Breast epithelium (tissue), 4 donors: ENCODE data around the gene SLC2A4RG. TPM values are rescaled to one million over a fixed set of nuclear protein-coding genes. Genes with fewer than 3 reads are reported as not detected.
"Not testable (repeated sequence)": the region's sequence is repeated elsewhere in the genome, so short reads cannot be mapped to it uniquely, and the experiment has no call there.

ENCODE experiments used
- DNase-seq, 2 donors: peaks; one replicate each; pipeline ENCODE4 v3.0.0-alpha.2; 2019; ENCODE audit warnings: low spot score in 2 of 2
- H3K27ac ChIP-seq, 2 donors: fragments of 200-600 bp; sonication (generic) in 1 of 2; one replicate each; pipeline ENCODE4 v1.5.1; 2016 to 2019; ENCODE audit warnings: mild to moderate bottlenecking in 1 of 2
- H3K27me3 ChIP-seq, 2 donors: fragments of 200-600 bp; sonication (generic) in 1 of 2; one replicate each; pipeline versions ENCODE4 v1.5.1 to v1.6.0; 2017 to 2019; ENCODE audit warnings: control low read depth in 1 of 2, mild to moderate bottlenecking in 1 of 2
- H3K36me3 ChIP-seq: fragments of 200-600 bp; one replicate; pipeline ENCODE4 v1.5.1; 2019
- H3K4me1 ChIP-seq, 2 donors: fragments of 200-600 bp; sonication (generic); one replicate each; pipeline ENCODE4 v1.5.1; 2016 to 2019; ENCODE audit warnings: control low read depth in 1 of 2
- H3K4me3 ChIP-seq, 3 donors: fragments of 200-600 bp; sonication (generic); 1 replicate in 2 of 3; 2 replicates in 1 of 3; pipeline ENCODE4 v1.5.1; 2016 to 2019; ENCODE audit warnings: mild to moderate bottlenecking in 3 of 3, moderate library complexity in 2 of 3
- H3K9me3 ChIP-seq, 2 donors: fragments of 200-600 bp; sonication (generic) in 1 of 2; one replicate each; pipeline ENCODE4 v1.5.1; 2016 to 2019; ENCODE audit warnings: control low read depth in 1 of 2
- CTCF ChIP-seq, 3 donors: fragments of 450-650 bp; IDR thresholded peaks; one replicate each; pipeline ENCODE4 v1.5.1; 2016 to 2017; ENCODE audit warnings: antibody characterized with exemption in 3 of 3, mild to moderate bottlenecking in 3 of 3, moderate library complexity in 3 of 3
- POLR2A ChIP-seq: fragments of 450-650 bp; IDR thresholded peaks from one replicate; pipeline ENCODE4 v1.6.1; 2016; ENCODE audit warnings: antibody characterized with exemption, mild to moderate bottlenecking, moderate library complexity
- POLR2AphosphoS5 ChIP-seq, 3 donors: sonication (generic); formaldehyde crosslinking; IDR thresholded peaks; one replicate each; pipeline ENCODE4 v1.6.1; 2017; ENCODE audit warnings: antibody characterized with exemption in 3 of 3
- intact Hi-C: fragments of 100-400 bp; cut with DNase I; formaldehyde crosslinking; loops from one replicate; pipeline ENCODE4 v1.15.1; 2023; ENCODE audit warnings: low total_unique reads
- total RNA-seq, 3 donors: library from RNA; depleted of rRNA; stranded (reverse); fragments of >200 nt; gene quantifications; one replicate each; pipeline ENCODE4 v1.1.0, GENCODE V29; 2016

The SLC2A4RG gene
- total RNA-seq, 3 donors from 2014 or later, result 22.9 to 58.9 (median 36.9) TPM

- intact Hi-C loops, result no loop called here
Observed at GRCh38 chr20:63712191-63712590, 27.4 kb upstream of the SLC2A4RG start.

GRCh38 chr20:63714858-63715257, 24.7 kb upstream of the SLC2A4RG start:
- no peak for TF ChIP-seq POLR2A
- no peak for TF ChIP-seq POLR2AphosphoS5 (IDR thresholded peaks at IDR 0.05)
- no peak for TF ChIP-seq CTCF (IDR thresholded peaks at IDR 0.05)
- H3K4me1 ChIP-seq, result no peaks in the 10 kb centered on the region
- H3K27me3 ChIP-seq, result no peaks in the 10 kb centered on the region
- no peak for DNase-seq
- H3K9me3 ChIP-seq, result peaks cover 16 to 25% of the 10 kb centered on the region in 2 donors
- H3K27ac ChIP-seq, result no peak overlapping the region
- no peak overlapping the region for H3K4me3 ChIP-seq
- intact Hi-C loops, result no loop called here
- no peaks in the 10 kb centered on the region for H3K36me3 ChIP-seq

More at GRCh38 chr20:63712191-63712590, 27.4 kb upstream of the SLC2A4RG start:
- peaks cover 0 to 7% of the 10 kb centered on the region in 2 donors for H3K4me1 ChIP-seq
- DNase-seq, result no peak
- no peaks in the 10 kb centered on the region for H3K36me3 ChIP-seq
- H3K27ac ChIP-seq, result no peak overlapping the region
- no peaks in the 10 kb centered on the region for H3K27me3 ChIP-seq
- no peak overlapping the region for H3K4me3 ChIP-seq
- peaks cover 10 to 13% of the 10 kb centered on the region in 2 donors for H3K9me3 ChIP-seq
- TF ChIP-seq CTCF (IDR thresholded peaks at IDR 0.05), result no peak
- TF ChIP-seq POLR2A, result no peak
- no peak for TF ChIP-seq POLR2AphosphoS5 (IDR thresholded peaks at IDR 0.05)

- Histone ChIP-seq H3K4me3 (no peak overlapping the region), H3K36me3 (no peaks in the 10 kb centered on the region), H3K9me3 (peaks cover 16 to 23% of the 10 kb centered on the region in 2 donors), H3K27ac (no peak overlapping the region), H3K27me3 (no peaks in the 10 kb centered on the region), H3K4me1 (no peaks in the 10 kb centered on the region)
- DNase-seq, result no peak
- intact Hi-C loops, result no loop called here
- no peak for TF ChIP-seq POLR2AphosphoS5 (IDR thresholded peaks at IDR 0.05)
- TF ChIP-seq POLR2A, result no peak
- no peak for TF ChIP-seq CTCF (IDR thresholded peaks at IDR 0.05)
Observed at GRCh38 chr20:63718996-63719395, 20.6 kb upstream of the SLC2A4RG start.

- H3K4me3 ChIP-seq, H3K27ac ChIP-seq, H3K27me3 ChIP-seq, H3K36me3 ChIP-seq, DNase-seq, H3K4me1 ChIP-seq, intact Hi-C loops: not testable (repeated sequence)
- H3K9me3 ChIP-seq, result peaks cover 16 to 25% of the 10 kb centered on the region in 2 donors
Observed at GRCh38 chr20:63722967-63723622, 16.5 kb upstream of the SLC2A4RG start.

- H3K27ac ChIP-seq, intact Hi-C loops, H3K27me3 ChIP-seq, H3K9me3 ChIP-seq, H3K36me3 ChIP-seq, H3K4me3 ChIP-seq, DNase-seq, H3K4me1 ChIP-seq: not testable (repeated sequence)
Observed at GRCh38 chr20:63730189-63730733, 9.3 kb upstream of the SLC2A4RG start.

- intact Hi-C loops, result no loop called here
- no peak for TF ChIP-seq POLR2A
- no peak for TF ChIP-seq POLR2AphosphoS5 (IDR thresholded peaks at IDR 0.05)
- TF ChIP-seq CTCF (IDR thresholded peaks at IDR 0.05), result no peak
- no peaks in the 10 kb centered on the region for H3K27me3 ChIP-seq
- no peak for DNase-seq
- H3K4me1 ChIP-seq, result no peaks in the 10 kb centered on the region
- no peak overlapping the region for H3K4me3 ChIP-seq
- no peak overlapping the region for H3K27ac ChIP-seq
- no peaks in the 10 kb centered on the region for H3K36me3 ChIP-seq
- H3K9me3 ChIP-seq, result no peaks in the 10 kb centered on the region
Observed at GRCh38 chr20:63731410-63731809, 8.2 kb upstream of the SLC2A4RG start.
